Eye (tissue), 1 donor: ENCODE measurements around the gene ROBO2.

Source experiments
- DNase-seq: peaks from one replicate; pipeline ENCODE4 v3.0.0-alpha.2; 2015

ROBO2 gene

DNA sequence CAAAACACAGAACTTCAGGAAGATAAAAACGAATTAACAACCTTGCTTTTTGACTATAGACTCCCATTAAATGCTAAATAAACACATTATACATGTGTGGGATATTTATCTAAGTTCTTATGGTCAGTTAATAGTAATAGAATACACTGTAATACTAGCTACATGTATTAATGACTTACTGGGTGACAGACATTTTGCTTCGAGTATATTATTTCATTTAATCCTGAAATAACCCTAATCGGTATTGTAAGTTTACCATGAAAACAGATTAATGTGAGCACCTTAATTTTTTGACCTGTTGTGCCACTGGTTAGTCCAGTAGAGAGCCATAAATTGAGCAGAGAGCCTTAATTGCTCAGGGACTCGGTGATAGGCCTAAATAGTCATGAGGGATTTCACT, 151.1 kb downstream of the ROBO2 start:
- no peak for DNase-seq

DNA sequence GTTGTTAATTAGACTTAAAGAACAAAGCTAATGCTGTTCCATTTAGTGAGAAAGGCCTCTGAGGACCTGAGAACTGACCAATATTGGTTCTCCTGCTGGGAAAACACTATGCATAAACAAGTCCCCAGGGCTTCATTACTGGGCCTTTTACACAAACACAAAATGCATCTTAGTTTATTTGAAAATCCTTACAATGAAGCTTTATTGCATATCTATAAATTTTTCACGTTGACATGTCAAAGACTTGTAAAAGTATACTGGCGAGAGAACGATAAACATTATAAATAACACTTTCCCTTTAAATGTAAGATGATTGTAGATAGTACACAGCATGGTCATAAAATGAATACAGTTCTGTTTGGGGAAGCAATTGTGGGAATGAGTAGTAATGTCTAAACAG, 151.7 kb downstream of the ROBO2 start:
- DNase-seq, result no peak

DNA sequence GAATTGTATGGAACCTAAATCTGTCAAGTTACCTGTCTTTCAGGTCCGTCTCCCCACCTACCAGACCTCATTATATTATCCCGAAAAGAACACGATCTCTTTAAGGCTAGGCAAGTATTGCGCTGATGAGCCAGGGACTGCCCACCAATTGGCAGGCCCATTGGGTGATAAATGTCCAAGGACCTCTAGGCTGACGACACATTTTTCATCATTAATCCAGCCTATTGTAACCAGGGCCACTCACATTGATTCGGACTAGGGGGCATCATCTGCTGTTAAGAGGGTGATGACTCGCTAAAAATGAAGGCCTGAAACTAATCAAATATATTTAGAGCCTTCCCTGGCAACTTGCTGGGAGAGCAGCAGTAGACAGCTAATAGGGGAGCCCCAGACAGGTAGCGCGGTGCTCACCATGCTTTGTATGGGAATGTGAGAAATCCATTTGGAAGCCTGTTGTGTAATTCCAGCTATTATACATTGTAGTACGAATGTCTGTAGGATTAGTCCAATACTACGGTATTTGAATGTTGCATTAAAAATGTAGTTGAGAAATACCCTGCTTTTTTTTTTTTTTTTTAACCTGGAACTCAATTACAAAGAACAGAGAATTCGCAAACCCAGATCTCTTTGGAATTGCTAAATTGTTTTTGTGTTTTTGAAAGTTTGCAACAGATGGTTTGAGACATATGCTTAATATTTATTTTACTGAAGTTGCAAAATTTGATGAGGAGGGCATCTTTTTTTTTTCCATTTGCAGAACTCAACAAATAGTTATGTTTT, 156.1 kb downstream of the ROBO2 start:
- no peak for DNase-seq

DNA sequence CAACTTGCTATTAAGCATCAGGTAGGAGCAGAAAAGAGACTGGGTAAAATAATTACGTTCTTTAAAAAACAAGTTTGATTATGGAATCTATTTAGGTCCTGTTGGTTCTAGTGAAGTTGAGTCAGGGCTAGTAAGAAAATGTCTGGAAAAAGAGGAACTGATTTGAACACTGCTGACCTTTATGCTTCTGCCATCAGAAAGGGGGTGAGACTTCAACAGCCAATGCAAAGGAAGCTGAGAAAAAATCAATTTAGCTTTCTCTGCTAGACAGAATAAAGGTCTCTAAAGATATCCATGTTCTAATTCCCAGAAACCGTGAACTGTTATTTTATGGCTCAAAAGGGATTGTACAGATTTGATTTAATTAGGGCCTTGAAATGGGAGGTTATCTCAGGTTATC, 157.5 kb downstream of the ROBO2 start:
- no peak for DNase-seq

DNA sequence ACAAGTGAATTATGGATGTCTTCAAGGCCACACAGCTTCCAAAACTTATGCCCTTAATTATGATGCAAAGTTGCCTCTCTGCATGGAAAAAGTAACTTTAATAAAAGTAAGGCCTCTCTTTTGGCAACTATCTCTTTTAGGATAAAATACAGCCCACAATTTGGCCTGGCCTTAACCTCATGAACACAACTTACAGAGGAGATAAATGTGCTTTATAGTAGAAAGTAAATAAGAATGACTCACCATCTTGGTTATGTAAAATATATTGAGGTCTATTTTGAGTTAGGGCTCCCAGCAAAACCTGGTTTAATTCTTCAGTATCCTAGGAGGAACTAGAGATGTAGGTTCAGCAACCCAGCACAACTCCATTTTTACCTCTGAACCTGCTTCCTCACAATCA, 164.0 kb downstream of the ROBO2 start:
- DNase-seq, result no peak

DNA sequence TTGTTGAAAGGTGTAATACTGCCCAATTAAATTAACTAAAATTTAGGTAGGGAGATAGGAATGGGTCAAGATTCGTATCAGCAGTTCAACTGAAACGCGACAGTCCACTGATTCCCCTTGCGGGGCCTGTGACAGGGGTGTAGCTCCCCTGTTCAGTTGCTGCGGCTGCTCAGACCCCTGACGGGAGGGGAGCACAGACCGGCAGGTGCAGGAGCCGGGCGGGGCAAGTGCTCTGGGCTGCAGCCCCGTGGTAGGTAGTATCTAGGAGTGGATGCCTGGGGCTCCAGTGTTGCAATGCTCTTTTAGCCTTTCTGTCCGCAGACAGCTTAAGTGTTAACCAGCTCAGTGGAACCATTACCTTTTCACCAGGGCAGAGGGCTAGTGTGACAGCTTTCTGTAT, 164.9 kb downstream of the ROBO2 start:
- DNase-seq, result no peak

DNA sequence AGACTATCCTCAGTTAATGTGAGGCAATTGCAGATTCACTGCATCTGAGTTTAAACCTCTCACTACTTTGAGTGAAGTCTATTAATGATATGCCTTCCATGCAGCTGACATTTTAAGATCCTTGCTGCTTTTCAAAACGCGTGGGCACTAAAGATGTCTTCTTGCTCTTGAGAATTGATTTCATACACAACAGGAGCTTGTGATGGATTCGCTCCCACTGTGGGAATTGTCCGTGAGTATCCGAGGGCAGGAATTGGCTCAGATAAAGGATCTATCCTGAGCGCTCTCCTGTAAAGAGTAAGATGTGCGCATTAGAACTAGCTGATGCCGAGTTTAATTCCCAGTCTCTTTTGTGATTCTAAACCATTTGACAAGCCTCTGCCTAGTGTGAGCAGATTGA, 167.9 kb downstream of the ROBO2 start:
- DNase-seq, result peak; percentile 51

DNA sequence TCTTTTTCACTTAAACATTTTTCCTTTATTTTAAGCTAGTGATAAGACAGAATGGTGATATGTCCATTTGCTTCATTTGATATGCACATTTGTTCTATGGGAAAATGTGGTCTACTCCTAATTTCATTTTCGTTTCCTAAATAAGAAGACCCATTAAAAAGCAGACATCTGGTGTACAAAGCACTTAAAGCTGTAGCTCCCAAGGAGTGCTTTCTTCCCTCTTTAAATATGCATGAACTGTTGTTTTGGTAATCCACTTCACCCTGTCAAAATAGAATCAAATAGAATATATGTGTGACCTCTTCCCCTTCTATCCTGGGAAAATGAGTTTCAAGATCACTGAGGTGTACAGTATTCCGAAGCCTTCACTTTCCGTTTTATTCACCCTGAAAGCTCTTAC, 182.8 kb downstream of the ROBO2 start:
- peak; percentile 48 for DNase-seq

DNA sequence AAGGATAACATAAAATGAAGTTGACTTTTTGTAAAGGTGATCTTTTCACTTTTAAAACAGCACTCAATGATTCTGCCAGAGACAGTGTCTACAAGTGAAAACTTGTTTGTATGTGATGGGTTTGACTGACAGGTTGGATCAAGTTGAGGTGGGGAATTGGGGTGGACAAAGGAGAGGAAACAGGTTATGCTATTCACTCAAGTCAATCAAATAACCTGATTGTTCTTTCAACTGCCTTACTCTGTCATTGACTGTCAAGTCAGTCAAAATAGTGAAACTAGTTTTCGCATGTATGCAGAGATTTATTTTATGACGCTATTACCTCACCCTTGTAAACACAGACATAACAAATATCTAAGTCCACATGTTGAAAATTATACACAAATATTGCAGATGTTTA, 187.7 kb downstream of the ROBO2 start:
- no peak for DNase-seq

DNA sequence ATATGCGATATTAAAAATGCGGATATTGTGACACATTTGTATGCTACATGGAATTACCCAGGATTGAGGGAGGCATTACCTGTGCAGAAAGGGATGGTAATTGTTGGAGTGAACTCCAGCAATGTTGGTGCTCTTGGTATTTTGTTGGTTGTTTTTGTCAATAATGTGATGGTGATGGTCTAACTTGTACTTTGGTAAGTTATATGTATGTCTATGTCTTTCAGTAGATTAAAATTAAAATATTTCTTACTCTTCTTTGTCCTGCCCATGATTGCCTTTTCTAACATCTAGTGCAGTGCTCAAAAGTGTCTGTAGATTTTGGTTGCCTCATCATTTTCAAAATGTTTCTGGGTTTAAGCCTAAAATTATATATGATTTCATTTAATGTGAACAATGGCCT, 192.7 kb downstream of the ROBO2 start:
- DNase-seq, result no peak

DNA sequence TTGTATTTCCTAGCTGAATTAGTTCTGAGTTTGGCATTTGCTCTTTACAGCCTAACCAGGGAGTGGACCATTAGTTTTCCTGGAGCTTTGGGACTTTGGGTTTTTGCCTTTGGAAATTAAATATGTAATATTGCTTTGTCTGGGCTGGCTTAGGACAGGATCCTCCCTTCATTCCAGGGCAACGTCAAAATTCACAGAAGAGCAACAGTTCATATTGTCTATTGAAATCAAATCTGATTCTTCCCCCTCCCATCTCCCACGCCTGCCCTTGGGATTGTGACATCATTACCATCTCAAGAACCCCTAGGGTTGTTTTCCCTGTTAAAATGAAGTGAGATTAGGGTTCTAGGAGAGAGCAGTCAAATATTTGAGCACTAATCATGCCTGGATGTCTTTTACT, 194.1 kb downstream of the ROBO2 start:
- DNase-seq, result peak; percentile 48

DNA sequence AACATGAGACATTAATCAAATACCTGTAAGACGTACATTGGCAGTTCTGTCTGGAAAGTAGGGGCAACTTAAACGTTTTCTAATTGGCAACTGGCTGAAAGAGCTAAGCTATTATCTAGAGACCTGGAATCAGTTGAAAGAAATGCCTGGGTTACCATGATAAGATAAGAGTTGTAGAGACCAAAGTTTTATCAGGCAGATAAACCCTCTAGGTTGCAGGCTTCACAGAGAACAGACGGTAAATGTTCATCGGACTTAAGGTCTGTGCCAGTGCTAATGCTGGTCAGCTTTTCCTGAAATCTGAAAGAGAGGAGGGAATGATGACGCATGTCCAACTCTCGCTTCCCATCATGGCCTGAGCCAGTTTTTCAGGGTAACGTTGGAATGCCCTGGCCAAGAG, 196.2 kb downstream of the ROBO2 start:
- no peak for DNase-seq

DNA sequence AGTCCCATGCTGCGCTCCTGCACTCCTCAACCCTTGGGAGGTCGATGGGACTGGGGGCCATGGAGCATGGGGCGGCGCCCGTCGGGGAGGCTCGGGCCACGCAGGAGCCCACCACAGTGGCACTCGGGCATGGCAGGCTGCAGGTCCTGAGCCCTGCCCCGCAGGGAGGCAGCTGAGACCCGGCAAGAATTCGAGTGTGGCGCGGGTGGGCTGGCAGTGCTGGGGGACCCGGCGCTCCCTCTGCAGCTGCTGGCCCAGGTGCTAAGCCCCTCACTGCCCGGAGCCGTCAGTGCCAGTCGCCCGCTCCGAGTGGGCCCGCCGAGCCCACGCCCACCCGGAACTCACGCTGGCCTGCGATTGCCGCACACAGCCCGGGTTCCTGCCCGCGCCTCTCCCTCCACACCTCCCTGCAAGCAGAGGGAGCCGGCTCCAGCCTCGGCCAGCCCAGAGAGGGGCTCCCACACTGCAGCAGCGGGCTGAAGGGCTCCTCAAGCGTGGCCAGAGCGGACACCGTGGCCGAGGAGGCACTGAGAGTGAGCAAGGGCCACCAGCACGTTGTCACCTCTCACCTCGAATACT, 200.3 kb downstream of the ROBO2 start:
- no peak for DNase-seq

DNA sequence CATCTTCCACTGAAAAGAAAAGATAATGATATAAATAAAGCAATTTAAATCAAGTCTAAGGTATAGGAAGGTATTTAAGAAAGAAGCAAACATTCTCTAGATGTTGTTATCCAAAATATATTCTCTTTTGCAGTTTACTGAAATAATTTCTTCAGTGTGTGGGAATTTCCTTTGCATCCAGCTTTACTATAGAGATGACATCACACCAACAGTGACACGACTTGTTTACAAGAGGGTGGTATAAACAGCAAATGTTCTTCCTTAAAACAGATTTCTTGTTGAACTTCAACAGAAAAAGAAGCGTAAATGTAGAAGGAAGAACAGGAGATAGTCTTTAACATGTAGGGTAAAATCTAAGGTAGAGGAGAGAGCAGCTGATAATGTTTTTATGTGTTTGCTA, 202.5 kb downstream of the ROBO2 start:
- no peak for DNase-seq

DNA sequence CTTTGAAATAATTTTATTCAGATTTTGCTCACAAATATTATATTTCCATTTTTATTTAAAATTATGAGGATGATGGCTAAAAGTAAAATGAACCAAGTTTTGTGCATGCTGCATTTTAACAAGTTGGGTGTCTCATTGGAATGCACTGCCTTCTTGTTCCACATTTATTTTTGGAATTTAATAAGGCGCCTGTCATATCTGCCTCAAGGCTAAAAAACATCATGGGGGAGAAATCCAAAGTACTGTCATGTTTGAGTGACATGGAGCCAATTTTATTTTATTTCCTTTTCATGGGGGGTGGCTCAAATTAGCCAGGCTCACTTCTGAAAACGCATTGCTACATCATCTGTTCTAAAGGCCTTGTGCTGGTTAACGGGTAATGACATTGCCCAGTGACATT, 205.1 kb downstream of the ROBO2 start:
- DNase-seq, result no peak

DNA sequence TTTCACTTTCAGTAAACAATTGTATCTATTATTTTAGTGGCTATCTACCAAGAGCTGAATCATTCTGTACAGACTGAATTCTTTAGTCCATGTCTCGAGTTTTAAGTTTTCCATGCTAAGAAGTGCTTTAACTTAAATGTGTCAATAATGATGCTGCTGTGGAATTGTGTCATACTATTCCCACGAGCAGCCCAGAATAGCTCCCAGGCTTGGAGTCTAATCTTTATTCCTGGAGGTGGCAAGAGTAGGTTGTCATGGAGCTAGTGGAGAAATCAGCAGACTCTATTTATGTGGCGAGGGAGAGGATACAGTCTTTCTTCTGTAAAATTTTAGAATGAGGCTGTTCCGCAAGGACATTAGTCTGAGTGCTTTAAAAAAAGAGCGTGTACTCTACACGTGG, 207.2 kb downstream of the ROBO2 start:
- DNase-seq, result no peak

DNA sequence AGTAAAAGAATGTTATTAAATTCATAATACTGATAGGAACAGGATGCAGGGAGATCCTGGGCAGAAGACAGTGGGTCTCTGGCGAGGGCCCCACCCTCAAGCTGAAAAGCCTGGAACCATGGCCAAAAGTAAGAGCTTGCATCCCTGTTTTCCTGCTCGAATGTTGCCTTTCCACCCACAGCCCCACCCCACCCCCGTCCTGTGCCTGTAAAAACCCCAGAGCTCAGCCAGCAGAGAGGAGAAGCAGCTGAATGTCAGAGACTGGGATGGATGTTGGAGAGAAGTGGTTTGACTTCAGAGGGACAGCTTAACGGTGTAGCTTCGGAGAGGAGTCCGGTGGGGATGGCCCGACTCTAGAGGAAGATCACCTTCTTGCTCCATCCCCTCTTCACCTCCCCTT, 207.9 kb downstream of the ROBO2 start:
- DNase-seq, result no peak

DNA sequence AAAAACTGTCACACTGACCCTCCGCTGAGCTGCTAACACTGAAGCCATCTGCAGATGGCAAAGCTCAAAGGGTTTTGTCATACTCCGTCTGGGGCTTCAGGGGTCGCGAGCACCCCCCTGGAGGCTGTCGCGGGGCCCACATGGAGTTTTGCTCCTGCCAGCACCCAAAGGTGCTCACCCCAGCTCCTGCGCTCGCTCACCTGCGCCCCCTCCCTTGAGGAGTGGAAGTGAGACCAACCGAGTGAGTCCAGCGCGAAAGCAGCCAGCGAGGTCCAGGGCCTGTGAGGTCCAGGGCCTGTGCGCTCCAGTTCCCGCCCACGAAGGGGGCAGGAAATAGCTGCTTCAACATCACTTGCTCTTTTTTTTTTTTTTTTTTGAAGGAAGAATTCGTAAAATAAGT, 208.5 kb downstream of the ROBO2 start:
- no peak for DNase-seq

DNA sequence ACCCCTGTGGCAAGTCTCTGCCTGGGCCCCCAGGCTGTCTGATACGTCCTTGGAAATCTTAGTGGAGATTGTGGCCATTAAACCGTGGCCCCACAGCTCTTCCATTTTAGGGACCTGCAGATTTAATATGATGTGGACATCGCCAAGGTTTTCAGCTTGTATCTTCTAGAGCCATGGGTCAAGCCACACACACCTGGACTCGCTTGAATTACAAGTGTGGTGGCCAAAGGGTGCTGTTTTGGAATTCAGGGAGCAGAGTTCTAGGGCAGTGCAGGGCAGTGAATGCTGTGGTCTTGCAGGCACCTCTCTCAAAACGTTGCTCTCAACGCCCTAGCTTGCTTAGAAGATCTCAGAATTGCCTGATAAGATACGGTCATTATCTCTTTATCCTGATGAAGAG, 211.2 kb downstream of the ROBO2 start:
- DNase-seq, result no peak

DNA sequence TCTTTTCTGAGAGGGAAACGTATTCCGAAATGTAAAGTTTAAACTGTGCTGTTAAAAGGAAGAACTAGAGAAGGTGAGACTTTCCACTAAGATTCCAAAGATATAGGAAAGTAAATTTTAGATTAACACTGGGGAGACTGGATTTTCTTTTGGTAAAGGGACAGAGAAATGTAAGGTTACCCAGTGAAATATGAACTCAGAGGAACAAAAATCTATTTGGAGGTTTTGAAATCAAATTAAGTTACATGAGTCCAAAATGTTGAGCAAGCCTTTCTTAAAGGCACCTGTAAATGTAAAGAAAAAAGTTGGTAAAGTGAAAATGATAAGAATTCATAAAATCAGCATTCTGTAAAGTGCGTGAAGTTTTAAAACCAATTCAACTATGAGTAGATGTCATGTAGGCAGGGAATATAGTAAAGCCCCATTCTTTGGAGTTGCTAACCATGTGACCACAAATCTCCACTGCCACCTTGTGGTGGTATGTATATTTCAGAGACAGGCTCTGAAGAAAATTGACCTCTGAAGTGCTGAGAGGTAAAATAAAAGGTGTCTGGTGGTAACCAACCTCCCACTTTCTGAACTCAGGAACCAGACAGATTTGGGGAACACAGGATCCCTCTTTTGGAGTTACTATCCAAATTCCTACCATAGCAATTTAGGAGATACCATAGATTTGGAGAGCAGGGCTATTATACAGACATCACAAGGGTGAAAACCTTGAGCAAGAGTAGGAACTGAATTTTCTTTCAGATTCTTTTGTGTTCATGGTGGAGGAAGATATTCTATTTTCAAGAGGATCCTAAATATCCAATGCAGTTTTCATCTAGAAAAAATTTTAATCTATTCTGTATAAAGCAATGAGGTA, 215.3 kb downstream of the ROBO2 start:
- peak; percentile 89 for DNase-seq

DNA sequence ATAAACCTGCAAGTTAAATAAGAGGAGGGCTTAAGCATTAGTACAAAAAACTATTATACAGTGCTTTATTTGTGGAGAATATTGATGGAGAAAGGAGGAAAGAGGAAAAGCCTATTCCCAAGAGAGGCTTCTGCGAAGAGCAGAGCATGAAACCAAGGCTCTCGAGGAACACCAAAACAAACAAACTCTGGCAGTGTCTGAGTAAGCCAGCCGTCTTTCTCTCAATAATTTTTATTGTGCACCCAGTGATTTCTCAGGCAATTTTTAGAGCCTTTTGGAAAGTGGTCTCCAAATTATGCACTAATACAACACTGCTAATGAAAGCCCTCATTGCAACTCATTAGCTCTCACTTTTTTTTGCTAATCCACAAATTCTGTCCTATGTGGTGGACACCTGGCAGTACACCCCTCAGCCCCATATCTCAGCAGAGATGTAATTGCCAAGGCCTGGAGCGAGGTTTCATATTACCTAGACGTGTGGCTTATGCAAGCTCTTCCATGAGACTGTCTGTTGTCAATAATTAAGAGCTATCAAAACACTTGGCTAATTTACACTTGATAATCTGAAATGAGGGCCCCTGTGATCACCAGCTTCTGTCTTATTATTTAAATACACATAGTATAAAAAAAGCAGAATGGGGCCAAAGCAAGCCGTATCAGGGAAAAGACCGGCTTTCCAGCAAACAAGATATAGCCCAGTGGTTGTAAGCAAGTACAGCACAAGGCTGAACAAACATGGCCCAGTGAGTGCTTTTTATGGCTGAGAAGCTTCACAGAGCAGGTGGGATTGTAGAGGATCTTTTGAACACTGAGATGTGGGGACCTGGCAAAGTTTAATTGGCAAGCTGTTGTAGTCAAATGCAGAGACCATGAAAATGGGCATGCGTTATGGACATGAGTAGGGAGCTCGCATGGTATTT, 216.9 kb downstream of the ROBO2 start:
- DNase-seq, result no peak

DNA sequence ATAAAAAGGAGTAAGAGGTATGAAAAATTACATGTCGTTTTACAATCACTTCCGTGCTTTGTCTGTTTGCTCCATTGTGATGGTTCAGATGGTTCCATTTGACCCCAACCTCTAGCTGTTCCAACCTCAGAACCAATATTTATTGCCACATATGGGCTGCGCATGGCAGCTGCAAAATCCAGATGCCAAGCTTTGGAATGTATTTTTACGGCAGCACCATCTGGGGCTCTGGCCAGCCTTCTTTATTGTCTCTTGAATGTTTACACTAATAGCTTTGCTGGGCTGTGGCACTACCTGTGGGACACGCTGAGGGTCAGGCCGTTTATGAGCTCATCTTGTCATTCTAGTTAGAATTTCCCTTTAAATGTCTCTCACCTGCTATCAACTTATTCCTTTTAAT, 219.8 kb downstream of the ROBO2 start:
- no peak for DNase-seq

DNA sequence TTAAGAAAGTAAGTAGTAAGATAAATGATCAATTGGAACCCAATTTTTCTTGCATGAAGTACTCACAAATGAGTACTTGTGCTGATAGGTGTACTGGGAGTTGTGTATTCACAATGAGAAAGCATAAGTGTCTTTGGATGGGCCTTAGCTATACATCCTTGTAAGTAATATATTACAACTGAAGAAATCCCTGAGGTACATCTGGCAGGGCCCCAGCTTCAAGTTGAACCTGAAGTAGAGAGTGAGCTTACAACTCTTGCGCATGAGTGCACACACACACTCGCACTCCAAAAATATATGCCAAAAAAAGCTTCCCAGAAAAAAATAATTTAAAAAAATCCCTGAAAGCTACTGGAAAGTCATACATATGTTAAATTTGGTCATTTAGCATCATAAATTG, 222.5 kb downstream of the ROBO2 start:
- no peak for DNase-seq
